Keratinocyte (primary cell): Measurements from ENCODE around the gene GREB1.

Experiments
- CTCF ChIP-seq, 3 experiments: IDR thresholded peaks in 1 of 3; conservative IDR thresholded peaks in 1 of 3; optimal IDR thresholded peaks in 1 of 3; 2 replicates in 2 of 3; 3 replicates in 1 of 3; pipeline versions ENCODE3 to v1.5.1; 2011; ENCODE audit warnings: low read length in 3 of 3, mild to moderate bottlenecking in 3 of 3, moderate library complexity in 2 of 3, control low read depth in 1 of 3, inconsistent platforms in 1 of 3; ENCODE audit not compliant: insufficient read depth in 2 of 3; ENCODE audit errors: extremely low read depth in 1 of 3
- EZH2 ChIP-seq: IDR thresholded peaks from one replicate; pipeline ENCODE4 v1.6.1; 2012; ENCODE audit warnings: inconsistent platforms, mild to moderate bottlenecking, low read length, moderate library complexity

GRCh38 chr2:11559066-11559785 is 25.4 kb downstream of the GREB1 start:
- TF ChIP-seq CTCF (optimal IDR thresholded peaks at IDR 0.05 in 1 of 3, IDR thresholded peaks at IDR 0.05 in 1 of 3, conservative IDR thresholded peaks at IDR 0.05 in 1 of 3; ENCODE audit: extremely low read depth in 1 of 3, insufficient read depth in 2 of 3, low read length in 3 of 3) (no peak), EZH2 (no peak)
